Glutamatergic neuron (in vitro differentiated cells): ENCODE results near the gene FBN2. TPM values are rescaled to one million over a fixed set of nuclear protein-coding genes. Genes with fewer than 3 reads are reported as not detected.

Source experiments
- DNase-seq: peaks from one replicate; pipeline ENCODE4 v3.0.0; 2022
- H3K27ac Mint-ChIP-seq: one replicate; pipeline ENCODE4 v1.8.0; 2020; ENCODE audit warnings: mild to moderate bottlenecking, mixed read lengths, inconsistent platforms; ENCODE audit not compliant: unreplicated experiment
- H3K27me3 Mint-ChIP-seq: one replicate; pipeline ENCODE4 v1.8.0; 2020; ENCODE audit warnings: mild to moderate bottlenecking, moderate library complexity, mixed read lengths, inconsistent platforms; ENCODE audit not compliant: unreplicated experiment
- H3K36me3 Mint-ChIP-seq: one replicate; pipeline ENCODE4 v1.8.0; 2020; ENCODE audit warnings: mild to moderate bottlenecking, mixed read lengths, inconsistent platforms; ENCODE audit not compliant: unreplicated experiment
- H3K4me1 Mint-ChIP-seq: one replicate; pipeline ENCODE4 v1.8.0; 2020; ENCODE audit warnings: mild to moderate bottlenecking, low read depth, mixed read lengths, inconsistent platforms; ENCODE audit not compliant: unreplicated experiment
- H3K4me3 Mint-ChIP-seq: one replicate; pipeline ENCODE4 v1.8.0; 2020; ENCODE audit warnings: mild to moderate bottlenecking, mixed read lengths, inconsistent platforms; ENCODE audit not compliant: unreplicated experiment
- H3K9me3 Mint-ChIP-seq: one replicate; pipeline ENCODE4 v1.8.0; 2020; ENCODE audit warnings: mild to moderate bottlenecking, moderate library complexity, mixed read lengths, inconsistent platforms; ENCODE audit not compliant: unreplicated experiment
- total RNA-seq: library from RNA; stranded (reverse); fragmentation: NEBNext Ultra II Directional; extraction: Animal tissue kit (Norgen Biotek cat#: 25700); gene quantifications from one replicate; pipeline ENCODE4 v1.2.1, GENCODE V29; 2021; ENCODE audit not compliant: unreplicated experiment
- TF ChIP-seq, protein P1 (sequence below): fragments of 200-600 bp; sonication (generic); IDR thresholded peaks from one replicate; pipeline ENCODE4 v1.5.0; 2021; ENCODE audit not compliant: partially characterized antibody, unreplicated experiment

The FBN2 gene
- total RNA-seq, 1 donor from 2014 or later, result 0.86 TPM

DNA sequence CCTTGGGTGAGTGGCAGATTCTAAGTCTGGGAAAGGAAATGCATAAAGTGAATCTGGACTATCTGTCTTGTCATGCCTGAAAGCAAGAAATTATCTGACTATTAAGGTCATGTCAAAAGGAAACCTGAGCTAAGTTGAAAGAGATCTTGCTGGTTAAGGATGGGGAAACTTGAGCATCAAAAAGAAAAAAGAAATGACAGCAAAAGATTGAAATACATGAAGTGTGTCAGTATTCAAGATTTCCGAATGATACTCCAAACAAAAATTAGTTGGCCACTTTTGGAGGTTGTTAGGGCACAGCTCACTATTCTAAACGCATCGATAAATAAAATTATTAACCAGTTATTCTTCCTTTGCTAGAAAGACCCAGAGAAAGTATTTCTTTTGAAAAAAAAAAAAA lies 3.3 kb upstream of the FBN2 start:
- Mint-ChIP-seq H3K9me3 (peaks cover under 1% of the 10 kb centered on the region), H3K36me3 (no peaks in the 10 kb centered on the region), H3K27me3 (peaks cover 6% of the 10 kb centered on the region), H3K4me3 (no peak overlapping the region), H3K4me1 (no peaks in the 10 kb centered on the region), H3K27ac (no peak overlapping the region)
- TF ChIP-seq, protein P1, sequence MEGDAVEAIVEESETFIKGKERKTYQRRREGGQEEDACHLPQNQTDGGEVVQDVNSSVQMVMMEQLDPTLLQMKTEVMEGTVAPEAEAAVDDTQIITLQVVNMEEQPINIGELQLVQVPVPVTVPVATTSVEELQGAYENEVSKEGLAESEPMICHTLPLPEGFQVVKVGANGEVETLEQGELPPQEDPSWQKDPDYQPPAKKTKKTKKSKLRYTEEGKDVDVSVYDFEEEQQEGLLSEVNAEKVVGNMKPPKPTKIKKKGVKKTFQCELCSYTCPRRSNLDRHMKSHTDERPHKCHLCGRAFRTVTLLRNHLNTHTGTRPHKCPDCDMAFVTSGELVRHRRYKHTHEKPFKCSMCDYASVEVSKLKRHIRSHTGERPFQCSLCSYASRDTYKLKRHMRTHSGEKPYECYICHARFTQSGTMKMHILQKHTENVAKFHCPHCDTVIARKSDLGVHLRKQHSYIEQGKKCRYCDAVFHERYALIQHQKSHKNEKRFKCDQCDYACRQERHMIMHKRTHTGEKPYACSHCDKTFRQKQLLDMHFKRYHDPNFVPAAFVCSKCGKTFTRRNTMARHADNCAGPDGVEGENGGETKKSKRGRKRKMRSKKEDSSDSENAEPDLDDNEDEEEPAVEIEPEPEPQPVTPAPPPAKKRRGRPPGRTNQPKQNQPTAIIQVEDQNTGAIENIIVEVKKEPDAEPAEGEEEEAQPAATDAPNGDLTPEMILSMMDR, result no peak
- no peak for DNase-seq

DNA sequence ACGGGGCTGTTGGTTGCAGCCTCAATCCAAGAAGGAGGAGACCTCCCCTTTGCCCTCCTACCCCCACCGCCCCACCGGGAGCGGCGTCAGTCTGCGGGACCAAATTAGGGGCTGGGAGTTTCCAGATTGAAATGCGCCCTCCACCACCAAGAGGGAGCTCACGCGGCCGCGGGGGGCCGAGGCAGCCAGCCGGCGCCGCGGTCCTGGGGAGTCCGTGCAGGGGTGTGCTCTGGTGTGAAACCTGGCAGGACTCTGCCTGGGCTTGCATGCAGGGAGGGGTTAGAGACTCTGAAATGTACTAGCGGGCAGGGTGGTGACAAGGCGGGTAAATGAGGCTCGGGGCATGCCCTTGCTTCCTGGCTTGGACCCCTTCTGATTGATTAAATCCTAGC lies 989 bp upstream of the FBN2 start:
- no peak for DNase-seq
- Mint-ChIP-seq H3K9me3 (peaks cover 5% of the 10 kb centered on the region), H3K27ac (no peak overlapping the region), H3K4me3 (peak overlapping the region; percentile 71), H3K36me3 (no peaks in the 10 kb centered on the region), H3K27me3 (peaks cover 9% of the 10 kb centered on the region), H3K4me1 (peaks cover 2% of the 10 kb centered on the region)
- TF ChIP-seq, protein P1, result no peak

DNA sequence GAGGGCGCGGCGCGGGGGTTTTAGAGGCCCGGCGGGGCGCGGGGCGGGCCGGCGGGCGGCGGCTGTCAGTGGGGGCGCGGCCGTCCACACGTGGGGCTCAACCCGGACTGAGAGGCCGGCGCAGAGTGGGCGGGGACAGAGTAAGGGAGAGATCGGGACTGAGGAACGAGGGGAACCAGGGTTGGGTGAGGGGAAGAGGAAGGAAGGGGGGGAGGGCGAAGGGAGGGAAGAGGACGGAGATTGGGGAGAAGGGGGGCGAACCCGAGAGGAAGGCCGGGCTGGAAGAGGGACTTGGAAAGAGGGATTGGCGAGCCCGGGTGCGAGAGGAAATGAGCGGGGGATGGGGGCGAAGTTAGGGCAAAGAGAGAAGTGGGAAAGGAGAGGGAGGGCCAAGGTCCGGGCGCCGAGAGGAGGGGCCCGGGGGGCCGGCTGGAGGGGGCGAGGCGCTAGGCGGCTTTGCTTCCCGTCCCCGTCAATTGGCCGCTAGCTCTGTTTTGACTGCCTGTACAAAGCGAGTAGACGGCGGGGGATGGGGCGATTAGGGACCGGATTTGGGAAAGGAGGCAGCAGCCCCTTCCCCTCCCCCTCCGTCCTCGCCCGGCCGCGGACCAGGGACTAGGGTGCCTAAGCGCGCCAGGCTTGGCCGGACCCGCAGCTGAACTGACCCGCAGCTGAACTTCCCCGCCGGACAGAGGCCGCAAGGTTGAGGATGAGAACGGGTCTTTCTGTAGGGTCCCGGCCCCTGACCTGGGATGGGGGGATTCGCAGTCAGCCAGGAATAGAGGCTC lies 399 bp upstream of the FBN2 start:
- no peak overlapping the region for H3K27ac Mint-ChIP-seq

GRCh38 chr5:128537221-128537999 lies 635 bp downstream of the FBN2 start:
- H3K27ac Mint-ChIP-seq, result no peak overlapping the region
- DNase-seq, result peak; percentile 54
- peaks cover 2% of the 10 kb centered on the region for H3K4me1 Mint-ChIP-seq
- H3K36me3 Mint-ChIP-seq, result no peaks in the 10 kb centered on the region
- peaks cover 9% of the 10 kb centered on the region for H3K27me3 Mint-ChIP-seq
- TF ChIP-seq, protein P1, result no peak
- peak overlapping the region; percentile 90 for H3K4me3 Mint-ChIP-seq
- peaks cover 5% of the 10 kb centered on the region for H3K9me3 Mint-ChIP-seq

More for the DNA sequence above, 399 bp upstream of the FBN2 start:
- H3K9me3 Mint-ChIP-seq, result peaks cover 5% of the 10 kb centered on the region
- H3K4me3 Mint-ChIP-seq, result peak overlapping the region; percentile 71
- no peaks in the 10 kb centered on the region for H3K36me3 Mint-ChIP-seq
- peaks cover 9% of the 10 kb centered on the region for H3K27me3 Mint-ChIP-seq
- DNase-seq, result peak; percentile 61
- H3K4me1 Mint-ChIP-seq, result peaks cover 2% of the 10 kb centered on the region
- TF ChIP-seq, protein P1, result no peak
